Coronary artery (tissue), 2 donors: ENCODE measurements around the gene GLT8D2.
A peak's percentile ranks its signal among the peaks of the same experiment; 100 is the strongest.

Source experiments
- DNase-seq: peaks from one replicate; pipeline ENCODE4 v3.0.0-alpha.2; 2017; ENCODE audit warnings: low spot score
- H3K27ac ChIP-seq, 2 donors: fragments of 200-600 bp; sonication (generic); one replicate each; pipeline ENCODE4 v1.5.1; 2016 to 2019
- H3K4me3 ChIP-seq: fragments of 200-600 bp; sonication (generic); 2 replicates; pipeline ENCODE4 v1.5.1; 2016; ENCODE audit warnings: mild to moderate bottlenecking, moderate library complexity
- CTCF ChIP-seq: fragments of 200-600 bp; sonication (generic); IDR thresholded peaks from one replicate; pipeline ENCODE4 v1.5.1; 2019; ENCODE audit warnings: antibody characterized with exemption

GLT8D2 gene

DNA sequence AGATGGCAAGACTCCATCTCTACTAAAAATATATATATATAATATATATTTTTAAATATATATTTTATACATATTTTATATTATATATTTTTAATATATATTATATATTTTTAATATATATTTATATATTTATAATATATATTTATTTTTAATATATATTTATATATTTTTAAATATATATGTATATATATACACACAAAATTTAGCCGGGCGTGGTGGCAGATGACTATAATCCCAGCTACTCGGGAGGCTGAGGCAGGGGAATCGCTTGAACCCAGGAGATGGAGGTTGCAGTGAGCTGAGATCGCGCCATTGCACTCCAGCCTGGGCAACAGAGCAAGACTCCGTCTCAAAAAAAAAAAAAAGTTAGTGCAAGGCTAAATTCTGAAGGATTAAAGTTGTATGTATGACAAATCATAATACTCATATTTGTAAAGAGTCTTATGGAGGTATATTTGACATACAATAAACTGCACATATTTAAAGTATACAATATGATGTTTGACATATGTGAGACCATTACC is 92.1 kb downstream of the GLT8D2 start:
- H3K27ac ChIP-seq, result peak overlapping the region; percentile 74 to 95
- peak overlapping the region; percentile 78 for H3K4me3 ChIP-seq
- TF ChIP-seq CTCF, result no peak
- DNase-seq, result no peak

DNA sequence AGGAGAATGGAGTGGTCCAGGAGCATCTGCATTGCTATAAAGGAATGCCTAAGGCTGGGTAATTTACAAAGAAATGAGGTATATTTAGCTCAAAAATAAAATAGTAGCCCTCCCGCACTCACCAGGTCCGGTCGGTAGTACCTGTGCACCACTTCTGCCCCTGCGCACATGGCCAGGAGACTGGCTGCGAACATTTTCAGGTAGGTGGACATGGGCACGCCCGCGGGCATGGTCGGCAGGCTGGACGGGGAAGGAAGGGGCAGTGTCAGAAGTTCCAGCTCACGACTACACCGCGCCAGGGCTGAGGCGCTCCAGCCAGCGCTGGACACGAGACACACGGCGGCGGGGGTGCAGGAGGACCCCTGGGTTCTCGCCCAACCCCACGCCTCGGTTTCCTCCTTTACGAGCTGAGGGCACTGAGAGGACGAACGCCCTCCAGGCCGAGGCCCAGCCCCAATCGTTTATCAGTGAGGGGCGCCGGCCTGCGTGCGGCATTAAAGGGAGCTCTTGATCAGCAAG is 93.4 kb downstream of the GLT8D2 start:
- DNase-seq, result peak; percentile 80
- Histone ChIP-seq H3K4me3 (peak overlapping the region; percentile 78), H3K27ac (peak overlapping the region; percentile 74 to 95)
- TF ChIP-seq CTCF, result no peak

DNA sequence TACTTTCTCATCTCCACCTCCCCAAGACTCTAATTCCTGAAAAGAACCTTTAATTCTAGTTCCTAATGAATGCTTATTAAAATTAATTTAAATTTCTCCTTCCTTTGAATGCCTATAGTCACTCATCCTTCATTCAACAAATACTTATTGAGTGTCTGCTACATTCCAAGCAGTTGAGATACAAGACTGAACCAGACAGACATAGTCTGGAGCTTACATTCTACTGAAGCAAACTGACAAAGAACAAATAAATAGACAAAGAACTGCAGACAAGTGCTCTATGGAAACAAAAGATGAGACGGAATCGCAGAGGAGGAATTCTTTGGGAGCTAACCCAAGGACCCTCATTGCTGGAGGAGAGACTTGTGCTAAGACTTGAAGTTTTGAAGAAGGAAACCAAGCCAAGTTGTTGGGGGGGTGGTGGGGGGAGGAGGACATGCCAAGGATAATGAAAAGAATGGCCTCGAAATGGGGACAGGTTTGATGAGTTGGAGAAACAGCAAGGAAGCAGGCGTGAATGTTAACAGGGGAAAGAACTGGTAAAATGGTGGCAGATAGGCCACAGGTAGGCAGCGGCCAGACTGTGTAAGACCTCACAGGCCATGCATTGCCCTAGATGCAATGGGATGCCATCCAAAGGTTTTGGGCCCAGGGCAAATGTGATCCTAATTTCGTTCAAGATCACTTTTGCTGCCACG is 94.0 kb downstream of the GLT8D2 start:
- TF ChIP-seq CTCF, result no peak
- peak overlapping the region; percentile 78 for H3K4me3 ChIP-seq
- H3K27ac ChIP-seq, result peak overlapping the region; percentile 74 to 95
- DNase-seq, result no peak

DNA sequence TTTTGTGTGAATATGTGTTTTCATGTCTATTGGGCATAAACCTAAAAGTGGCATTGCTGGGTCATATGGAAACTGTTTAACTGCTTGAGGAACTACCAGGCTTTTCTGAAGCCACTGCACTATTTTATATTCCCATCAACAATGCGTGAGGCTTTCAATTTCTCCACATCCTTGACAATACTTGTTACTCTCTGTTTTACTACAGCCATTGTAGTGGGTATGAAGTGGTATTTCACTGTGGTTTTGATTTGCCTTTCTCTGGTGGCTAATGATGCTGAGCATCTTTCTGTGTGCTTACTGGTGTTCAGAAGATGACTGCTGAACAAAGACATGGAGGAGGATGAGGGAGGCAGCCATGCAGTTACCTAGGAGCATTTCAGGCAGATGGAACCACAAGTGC is 97.5 kb downstream of the GLT8D2 start:
- no peak for TF ChIP-seq CTCF
- Histone ChIP-seq H3K27ac (no peak overlapping the region), H3K4me3 (no peak overlapping the region)
- no peak for DNase-seq

GRCh38 chr12:103948746-103949406 is 101.1 kb downstream of the GLT8D2 start:
- Histone ChIP-seq H3K4me3 (no peak overlapping the region), H3K27ac (no peak overlapping the region)
- DNase-seq, result no peak
- TF ChIP-seq CTCF, result no peak

DNA sequence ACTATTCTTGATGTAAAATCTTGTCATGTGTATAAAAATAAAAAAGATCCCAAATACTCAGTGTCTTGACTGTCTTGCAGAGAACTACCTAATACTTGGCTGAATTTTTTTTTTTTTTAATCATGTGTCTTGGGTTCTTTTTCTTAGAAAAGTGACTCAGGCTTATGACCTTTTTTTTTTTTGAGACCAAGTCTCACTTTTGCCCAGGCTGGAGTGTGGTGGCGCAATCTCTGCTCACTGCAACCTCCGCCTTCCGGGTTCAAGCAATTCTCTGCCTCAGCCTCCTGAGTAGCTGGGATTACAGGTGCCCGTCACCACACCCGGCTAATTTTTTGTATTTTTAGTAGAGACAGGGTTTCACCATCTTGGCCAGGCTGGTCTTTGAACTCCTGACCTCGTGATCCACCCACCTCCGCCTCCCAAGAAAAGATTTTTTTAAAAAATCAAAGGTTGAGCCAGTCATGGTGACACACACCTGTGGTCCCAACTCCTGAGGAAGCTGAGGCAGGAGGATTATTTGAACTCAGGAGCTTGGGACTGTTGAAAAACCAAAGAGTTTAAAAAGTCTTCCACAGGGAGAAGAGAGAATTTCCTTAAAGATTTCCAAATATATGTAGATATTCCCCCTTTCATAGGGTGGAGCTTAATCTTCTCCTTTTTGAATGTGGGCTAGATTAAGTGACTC is 102.0 kb downstream of the GLT8D2 start:
- DNase-seq, result no peak
- Histone ChIP-seq H3K27ac (no peak overlapping the region), H3K4me3 (no peak overlapping the region)
- no peak for TF ChIP-seq CTCF
